Astrocyte of the cerebellum (primary cell): ENCODE results near the gene MIER1.

Source experiments
- DNase-seq: peaks from one replicate; pipeline ENCODE4 v3.0.0-alpha.2; 2011; ENCODE audit warnings: low read depth
- H3K4me3 ChIP-seq: 2 replicates; pipeline ENCODE4 v1.5.1; 2011; ENCODE audit warnings: mild to moderate bottlenecking, low read depth, low read length, moderate library complexity
- CTCF ChIP-seq: IDR thresholded peaks from 2 replicates; pipeline ENCODE4 v1.5.1; 2012; ENCODE audit warnings: low read length, low read depth, moderate library complexity, mild to moderate bottlenecking; ENCODE audit errors: missing control alignments
- in situ Hi-C: cut with HindIII; loops from 2 replicates; pipeline ENCODE4 v1.10.0; 2017; ENCODE audit warnings: low sequenced_read_pairs

The MIER1 gene

GRCh38 chr1:66917476-66917875 lies 7.3 kb upstream of the MIER1 start:
- no peak for TF ChIP-seq CTCF
- in situ Hi-C loops: no loop called here
- H3K4me3 ChIP-seq: no peak overlapping the region
- no peak for DNase-seq

- TF ChIP-seq CTCF: no peak
- in situ Hi-C loops: no loop called here
- no peak overlapping the region for H3K4me3 ChIP-seq
- no peak for DNase-seq
Measured at GRCh38 chr1:66919063-66919462, 5.7 kb upstream of the MIER1 start.

DNA sequence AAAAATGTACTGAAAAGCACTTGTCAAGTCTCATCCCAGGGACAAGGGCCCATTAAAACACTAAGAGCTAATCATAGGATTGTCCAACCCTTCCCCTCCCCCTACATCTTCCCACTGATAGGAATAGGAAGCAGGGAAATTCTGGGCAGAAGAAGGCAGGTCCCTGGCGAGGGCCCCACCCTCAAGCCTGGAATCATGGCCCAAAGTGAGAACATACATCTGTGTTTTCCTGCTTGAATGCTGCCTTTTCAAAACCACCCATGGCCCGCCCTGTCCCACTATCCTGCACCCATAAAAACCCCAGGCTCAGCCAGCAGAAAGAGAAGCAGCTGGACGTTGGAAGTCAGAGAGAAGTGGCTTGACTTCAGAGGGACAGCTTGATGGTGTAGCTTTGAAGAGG lies 5.0 kb upstream of the MIER1 start:
- no peak for DNase-seq
- in situ Hi-C loops: no loop called here
- TF ChIP-seq CTCF: no peak
- H3K4me3 ChIP-seq: no peak overlapping the region

DNA sequence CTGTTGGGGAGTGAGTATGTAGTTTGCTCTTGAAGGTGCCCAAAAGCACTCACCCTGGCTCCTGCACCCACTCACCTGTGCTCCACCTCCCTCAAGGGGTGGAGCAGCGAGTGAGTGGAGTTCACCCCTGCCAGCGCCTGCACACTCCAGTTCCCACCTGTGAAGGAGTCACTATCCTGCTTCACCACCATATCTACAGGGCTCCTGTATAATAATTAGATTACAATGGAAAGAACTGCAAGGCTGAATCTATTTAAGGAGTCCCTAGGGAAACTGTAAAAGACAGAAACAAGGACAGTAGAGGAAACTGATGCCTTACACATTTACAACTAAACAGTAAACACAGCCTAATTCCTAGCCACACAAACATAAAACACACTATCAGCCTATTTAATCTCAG lies 4.2 kb upstream of the MIER1 start:
- in situ Hi-C loops: no loop called here
- TF ChIP-seq CTCF: no peak

DNA sequence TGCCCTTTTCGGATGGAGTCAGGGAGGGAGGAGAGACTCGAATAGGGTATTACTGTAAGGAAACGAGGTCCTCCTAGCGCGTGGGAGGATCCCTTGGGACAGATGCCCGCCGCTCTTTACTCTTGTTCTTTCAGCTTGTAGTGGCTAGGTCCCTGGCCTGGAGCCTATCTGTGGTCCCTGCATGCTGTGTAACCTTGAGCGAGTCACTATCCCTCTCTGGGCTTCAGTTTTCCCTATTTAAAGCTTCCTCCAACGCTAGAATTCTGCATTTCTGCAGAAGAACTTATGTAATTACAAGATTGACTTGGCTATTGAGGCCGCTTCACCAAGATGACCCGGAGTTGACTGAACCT lies 744 bp downstream of the MIER1 start:
- in situ Hi-C loops: no loop called here
- no peak for DNase-seq
- TF ChIP-seq CTCF: no peak
- H3K4me3 ChIP-seq: peak overlapping the region; percentile 90

More for the DNA sequence above, 4.2 kb upstream of the MIER1 start:
- H3K4me3 ChIP-seq: no peak overlapping the region
- no peak for DNase-seq

DNA sequence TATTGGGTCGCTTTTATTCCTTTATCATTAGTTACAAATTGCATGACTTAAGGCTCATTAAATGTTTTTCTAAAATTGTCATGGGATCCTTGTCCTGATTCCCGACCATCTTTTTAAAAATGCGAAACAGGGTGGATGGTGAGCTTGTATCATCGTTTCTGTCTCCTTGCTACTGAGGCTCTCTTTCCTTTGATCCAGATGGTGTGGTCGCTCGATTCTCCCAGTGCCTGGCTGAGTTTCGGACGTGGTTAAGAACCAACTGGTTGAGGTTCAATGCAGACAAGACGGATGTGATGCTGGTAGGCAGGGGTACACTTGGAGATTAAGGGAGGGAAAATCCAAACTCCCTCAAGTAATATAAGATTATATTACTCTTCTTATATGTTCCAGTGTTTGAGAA lies 1.2 kb downstream of the MIER1 start:
- peak overlapping the region; percentile 90 for H3K4me3 ChIP-seq
- in situ Hi-C loops: no loop called here
- no peak for TF ChIP-seq CTCF
- no peak for DNase-seq

DNA sequence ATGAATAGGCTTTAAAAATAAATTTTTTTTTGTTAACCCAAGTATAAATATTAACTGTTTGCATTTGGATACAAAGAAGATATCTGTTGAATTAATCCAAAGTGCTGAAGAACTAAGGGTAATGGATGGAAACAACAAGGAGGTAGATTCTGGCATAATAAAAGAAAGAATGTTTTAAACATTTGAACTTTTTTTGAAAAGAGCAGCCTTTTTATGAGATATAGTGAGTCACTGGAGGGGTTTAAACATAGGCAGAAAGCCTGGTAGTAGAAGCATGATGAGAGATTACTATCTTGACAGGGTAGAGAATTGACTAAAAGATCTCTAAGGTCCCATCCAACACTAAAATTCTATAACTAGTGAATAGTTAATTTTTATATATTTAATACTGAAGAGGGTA lies 2.7 kb downstream of the MIER1 start:
- no peak overlapping the region for H3K4me3 ChIP-seq
- DNase-seq: no peak
- TF ChIP-seq CTCF: no peak
- in situ Hi-C loops: no loop called here
